Thymus (tissue), 11 donors: ENCODE results near the gene COG1. TPM values are rescaled to one million over a fixed set of nuclear protein-coding genes. Genes with fewer than 3 reads are reported as not detected.

ENCODE experiments used
- DNase-seq, 9 donors: peaks; one replicate each; pipeline ENCODE4 v3.0.0-alpha.2; 2013; ENCODE audit warnings: low spot score in 9 of 9, low read depth in 6 of 9, missing footprints in 1 of 9
- H3K27ac ChIP-seq, 2 donors: one replicate each; pipeline ENCODE4 v1.5.1; 2013; ENCODE audit warnings: control low read depth in 1 of 2, low read depth in 1 of 2, low read length in 1 of 2, mild to moderate bottlenecking in 1 of 2, moderate library complexity in 1 of 2
- H3K27me3 ChIP-seq, 2 donors: one replicate each; pipeline ENCODE4 v1.5.1; 2013; ENCODE audit warnings: low read length in 1 of 2; ENCODE audit not compliant: control insufficient read depth in 2 of 2, insufficient read depth in 1 of 2
- H3K36me3 ChIP-seq, 2 donors: one replicate each; pipeline ENCODE4 v1.5.1; 2013; ENCODE audit warnings: low read length in 1 of 2, mild to moderate bottlenecking in 1 of 2, moderate library complexity in 1 of 2; ENCODE audit not compliant: control insufficient read depth in 2 of 2, insufficient read depth in 2 of 2
- H3K4me1 ChIP-seq, 2 donors: one replicate each; pipeline ENCODE4 v1.5.1; 2013; ENCODE audit warnings: low read length in 2 of 2; ENCODE audit not compliant: control insufficient read depth in 2 of 2, insufficient read depth in 2 of 2
- H3K4me3 ChIP-seq, 2 donors: one replicate each; pipeline ENCODE4 v1.5.1; 2013; ENCODE audit warnings: low read length in 2 of 2, control low read depth in 1 of 2, mild to moderate bottlenecking in 1 of 2
- H3K9me3 ChIP-seq, 2 donors: one replicate each; pipeline ENCODE4 v1.5.1; 2013; ENCODE audit warnings: low read length in 1 of 2, mild to moderate bottlenecking in 1 of 2; ENCODE audit not compliant: control insufficient read depth in 2 of 2, insufficient read depth in 1 of 2
- WGBS: extraction: QIAGEN DNeasy Blood & Tissue Kit; methylation state at CpG from one replicate; pipeline ENCODE4 v1.1.7; 2013; 5-methylcytosine and 5-hydroxymethylcytosine counted together
- polyA plus RNA-seq: library from polyadenylated mRNA; stranded (reverse); fragments of 200-250 nt; gene quantifications from one replicate; pipeline ENCODE4 v1.2.3, GENCODE V29; 2013
- total RNA-seq: library from RNA; stranded (reverse); fragments of 120-200 nt; gene quantifications from one replicate; pipeline ENCODE4 v1.2.4, GENCODE V29; 2013
- donor health status: healthy.

Gene COG1
- total and polyA plus RNA-seq, 2 donors, result 14.3 to 15.7 TPM

DNA sequence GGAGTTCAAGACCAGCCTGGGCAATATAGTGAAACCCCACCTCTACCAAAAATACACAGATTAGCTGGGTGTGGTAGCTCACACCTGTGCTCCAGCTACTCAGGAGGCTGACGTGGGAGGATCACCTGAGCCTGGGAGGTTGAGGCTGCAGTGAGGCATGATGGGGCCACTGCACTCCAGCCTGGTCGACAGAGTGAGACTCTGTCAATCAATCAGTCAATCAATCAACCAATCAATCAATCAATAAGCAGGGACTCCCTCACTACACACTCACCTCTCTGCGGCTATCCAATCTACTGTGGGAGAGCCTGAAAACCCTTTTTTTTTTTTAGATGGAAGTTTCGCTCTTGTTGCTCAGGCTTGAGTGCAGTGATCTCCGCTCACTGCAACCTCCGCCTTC is 37.2 kb downstream of the COG1 start:
- Histone ChIP-seq H3K27ac (no peak overlapping the region), H3K36me3 (no peaks in the 10 kb centered on the region), H3K27me3 (no peaks in the 10 kb centered on the region), H3K4me1 (peaks cover 9 to 18% of the 10 kb centered on the region in 2 donors), H3K4me3 (no peak overlapping the region), H3K9me3 (peaks cover 0 to 3% of the 10 kb centered on the region in 2 donors)
- DNase-seq, result no peak
- 95% methylated on average over 6 of the region's 6 CpGs for WGBS

DNA sequence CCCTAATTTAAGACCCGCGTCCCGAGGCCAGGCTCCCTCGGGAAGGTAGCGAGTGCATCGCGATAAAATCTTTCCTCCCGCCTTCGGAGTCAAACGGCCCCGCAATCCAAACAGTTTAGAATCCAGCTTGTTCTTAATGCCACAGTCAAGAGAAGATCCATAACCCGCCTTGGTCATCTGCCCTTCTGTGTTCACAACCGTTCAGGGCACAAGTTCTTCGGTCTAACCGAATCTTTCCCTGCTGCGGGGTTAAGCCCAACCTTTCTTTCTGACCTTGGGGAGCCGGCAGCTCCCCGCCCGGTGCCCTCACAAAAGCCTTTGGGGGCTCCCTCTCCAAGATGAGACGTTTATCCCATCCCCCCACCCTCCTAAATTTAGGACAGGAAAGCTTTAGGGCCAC is 38.5 kb downstream of the COG1 start:
- H3K4me1 ChIP-seq, result peaks cover 9 to 18% of the 10 kb centered on the region in 2 donors
- peak in 3 of 9 donors; percentile 10 to 44 (median 12) for DNase-seq
- 2% methylated on average over 20 of the region's 20 CpGs for WGBS

GRCh38 chr17:73231841-73232586 is 39.2 kb downstream of the COG1 start:
- Histone ChIP-seq H3K27me3 (no peaks in the 10 kb centered on the region), H3K4me3 (peak overlapping the region; percentile 69 to 99), H3K27ac (peak overlapping the region; percentile 72 to 77), H3K9me3 (peaks cover 0 to 3% of the 10 kb centered on the region in 2 donors), H3K36me3 (peaks cover 9 to 18% of the 10 kb centered on the region in 2 donors), H3K4me1 (peaks cover 11 to 18% of the 10 kb centered on the region in 2 donors)
- DNase-seq, result peak; percentile 87 to 97 (median 94)
- WGBS, result under 1% methylated on average over 63 of the region's 63 CpGs

More for the DNA sequence above, 38.5 kb downstream of the COG1 start:
- no peaks in the 10 kb centered on the region for H3K27me3 ChIP-seq
- peaks cover 0 to 3% of the 10 kb centered on the region in 2 donors for H3K9me3 ChIP-seq
- H3K4me3 ChIP-seq, result peak overlapping the region; percentile 69 to 99
- H3K36me3 ChIP-seq, result peaks cover 3 to 12% of the 10 kb centered on the region in 2 donors
- H3K27ac ChIP-seq, result peak overlapping the region; percentile 20 to 62

DNA sequence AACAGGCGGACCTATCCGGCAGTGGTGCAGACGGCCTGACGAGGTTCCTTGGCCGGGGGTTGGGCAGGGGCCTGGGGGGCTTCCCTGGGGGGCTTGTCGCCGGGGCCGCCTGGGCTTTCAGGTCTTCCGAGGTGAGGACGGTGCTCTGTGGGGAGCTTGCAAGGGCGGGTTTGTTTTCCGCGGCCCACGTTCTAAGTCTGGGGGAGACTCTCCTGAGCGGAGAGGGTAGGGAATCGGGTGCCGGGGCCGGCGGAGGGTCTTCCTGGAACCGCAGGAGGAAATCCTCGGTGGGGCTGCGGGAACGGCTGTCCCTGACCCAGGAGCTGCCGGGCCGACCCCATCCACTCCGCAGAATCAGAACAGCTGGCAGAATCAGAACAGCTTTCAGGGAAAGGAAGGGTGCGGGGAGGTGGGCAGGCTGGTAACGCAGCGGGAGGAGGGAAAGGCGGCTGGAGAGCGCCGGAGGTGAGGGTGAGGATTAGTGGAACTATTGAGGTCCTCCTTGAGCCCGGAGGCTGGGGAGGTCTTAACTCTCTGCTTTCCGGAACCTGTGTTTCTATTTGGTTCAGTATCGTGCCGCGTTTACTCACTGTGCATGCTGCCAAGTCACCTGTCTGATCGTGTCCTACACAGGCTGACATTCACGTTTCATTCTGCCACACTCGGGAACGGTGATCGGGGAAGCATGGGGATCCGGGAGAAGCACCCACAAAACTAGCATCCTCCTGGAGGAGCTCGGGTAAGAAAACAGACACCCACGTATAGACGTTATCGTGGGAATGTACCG is 39.9 kb downstream of the COG1 start:
- Histone ChIP-seq H3K36me3 (peaks cover 9 to 19% of the 10 kb centered on the region in 2 donors), H3K9me3 (peaks cover 0 to 3% of the 10 kb centered on the region in 2 donors), H3K27ac (peak overlapping the region; percentile 72 to 77), H3K27me3 (no peaks in the 10 kb centered on the region), H3K4me1 (peaks cover 15 to 24% of the 10 kb centered on the region in 2 donors), H3K4me3 (peak overlapping the region; percentile 69 to 99)
- WGBS, result 1% methylated on average over 48 of the region's 48 CpGs
- peak in 5 of 9 donors; percentile 3 to 43 (median 25) for DNase-seq

DNA sequence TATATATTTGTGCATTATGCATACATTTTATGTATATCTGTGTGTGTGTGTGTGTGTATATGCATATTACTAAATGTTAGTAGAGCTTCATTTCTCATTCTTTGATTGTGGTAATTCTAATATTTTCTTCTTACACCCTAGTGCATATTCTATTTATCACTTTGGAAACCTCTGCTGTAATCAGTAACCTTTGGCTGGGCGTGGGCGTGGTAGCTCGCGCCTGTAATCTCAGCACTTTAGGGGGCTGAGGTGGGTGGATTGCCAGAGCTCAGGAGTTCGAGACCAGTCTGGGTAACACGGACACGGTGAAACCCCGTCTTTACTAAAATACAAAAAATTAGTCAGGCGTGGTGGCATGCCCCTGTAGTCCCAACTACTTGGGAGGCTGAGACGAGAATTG is 41.9 kb downstream of the COG1 start:
- no peaks in the 10 kb centered on the region for H3K27me3 ChIP-seq
- peaks cover 21 to 25% of the 10 kb centered on the region in 2 donors for H3K4me1 ChIP-seq
- DNase-seq, result no peak
- WGBS, result 90% methylated on average over 10 of the region's 10 CpGs
- H3K27ac ChIP-seq, result no peak overlapping the region
- H3K36me3 ChIP-seq, result peaks cover 9 to 19% of the 10 kb centered on the region in 2 donors
- H3K9me3 ChIP-seq, result peaks cover 0 to 3% of the 10 kb centered on the region in 2 donors
- no peak overlapping the region for H3K4me3 ChIP-seq

DNA sequence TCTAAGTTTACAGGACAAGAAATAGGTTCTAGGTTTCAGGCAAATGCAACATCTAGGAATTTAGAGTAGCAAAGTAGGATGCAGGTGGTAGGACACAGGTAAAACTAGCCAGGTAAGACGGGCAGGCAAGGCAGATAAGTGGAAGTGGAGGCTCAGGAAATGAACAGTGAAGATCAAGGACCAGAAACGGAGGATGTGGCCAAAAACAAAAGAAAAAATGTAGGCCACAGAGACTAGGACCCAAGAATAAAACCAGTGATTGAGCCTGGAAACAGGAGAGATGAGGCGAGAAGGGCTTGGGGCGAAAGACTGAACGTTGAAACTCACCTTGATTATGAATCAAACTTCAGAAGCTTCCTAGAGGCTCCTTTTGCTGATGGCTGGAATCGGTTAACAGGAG is 44.9 kb downstream of the COG1 start:
- 63% methylated on average over 6 of the region's 6 CpGs for WGBS
- DNase-seq, result peak in 1 of 9 donors; percentile 23
- Histone ChIP-seq H3K4me3 (no peak overlapping the region), H3K27ac (peak overlapping the region in 1 of 2 donors; percentile 43), H3K36me3 (peaks cover 23 to 33% of the 10 kb centered on the region in 2 donors), H3K27me3 (no peaks in the 10 kb centered on the region), H3K9me3 (no peaks in the 10 kb centered on the region), H3K4me1 (peaks cover 15 to 17% of the 10 kb centered on the region in 2 donors)

DNA sequence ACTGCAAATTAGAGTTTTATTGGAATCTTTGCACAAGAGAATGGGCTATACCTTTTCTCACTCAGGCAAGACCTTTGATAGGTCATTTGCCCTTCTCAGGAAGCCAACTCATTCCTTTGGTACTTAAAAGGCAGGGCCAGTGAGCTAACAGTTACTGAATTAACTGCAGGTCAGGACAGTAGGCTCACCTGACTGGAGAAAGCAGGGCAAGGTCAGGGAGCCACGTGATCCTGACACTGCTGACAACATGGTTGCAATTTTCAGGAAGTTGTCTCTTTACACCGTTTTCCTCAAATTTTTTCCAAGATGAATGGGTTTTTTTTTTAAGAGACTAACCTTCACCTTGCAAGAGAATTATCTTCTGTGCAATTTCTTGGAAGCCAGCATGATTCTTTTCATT is 47.7 kb downstream of the COG1 start:
- peaks cover 33 to 42% of the 10 kb centered on the region in 2 donors for H3K36me3 ChIP-seq
- DNase-seq, result no peak
- 83% methylated on average over 2 of the region's 2 CpGs for whole genome bisulfite sequencing

DNA sequence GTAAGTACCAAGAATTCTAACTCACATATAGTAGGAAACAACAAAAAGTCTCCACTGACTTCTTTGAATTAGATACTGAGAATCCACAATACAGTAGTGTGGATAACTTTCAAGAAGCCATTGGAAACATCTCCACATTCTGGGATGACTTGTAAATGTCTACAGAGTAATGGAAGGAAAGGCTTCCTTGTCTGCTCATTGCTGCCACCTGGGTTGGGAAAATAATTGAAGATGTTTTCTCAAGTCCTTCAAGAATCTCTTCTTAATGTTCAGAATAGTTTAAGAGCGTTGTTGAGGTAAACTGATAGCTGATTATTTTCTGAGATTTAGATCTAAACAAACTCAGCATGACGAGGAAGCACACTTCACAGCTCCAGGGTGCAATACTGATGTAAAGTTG is 54.9 kb downstream of the COG1 start:
- WGBS, result 95% methylated on average over 2 of the region's 2 CpGs
- Histone ChIP-seq H3K36me3 (peaks cover 27 to 28% of the 10 kb centered on the region in 2 donors), H3K4me3 (no peak overlapping the region)

More for the DNA sequence above, 47.7 kb downstream of the COG1 start:
- Histone ChIP-seq H3K27me3 (no peaks in the 10 kb centered on the region), H3K4me3 (no peak overlapping the region), H3K9me3 (no peaks in the 10 kb centered on the region), H3K4me1 (peaks cover 7 to 13% of the 10 kb centered on the region in 2 donors), H3K27ac (no peak overlapping the region)

DNA sequence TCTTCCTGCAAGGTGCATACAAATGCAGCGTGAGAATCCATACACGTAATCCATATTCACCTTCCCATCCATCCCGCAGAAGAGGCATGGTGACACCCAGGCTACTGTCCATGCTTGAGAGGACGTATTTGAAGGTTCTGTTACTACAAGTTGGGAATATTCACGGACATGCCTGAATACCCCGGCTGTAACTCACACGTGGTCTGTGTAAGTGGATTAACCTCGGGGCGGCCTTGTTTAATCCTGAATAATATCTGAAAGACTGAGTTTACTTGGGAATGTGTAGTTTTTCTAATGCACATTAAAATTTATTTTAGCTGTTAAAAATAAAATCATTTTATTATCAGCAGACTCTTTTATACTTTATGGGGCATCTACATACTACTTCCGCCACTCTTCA is 55.7 kb downstream of the COG1 start:
- Histone ChIP-seq H3K4me1 (no peaks in the 10 kb centered on the region), H3K27ac (no peak overlapping the region), H3K9me3 (no peaks in the 10 kb centered on the region), H3K4me3 (no peak overlapping the region), H3K27me3 (no peaks in the 10 kb centered on the region), H3K36me3 (peaks cover 24 to 25% of the 10 kb centered on the region in 2 donors)
- DNase-seq, result no peak
- WGBS, result 98% methylated on average over 10 of the region's 10 CpGs

More for the DNA sequence above, 54.9 kb downstream of the COG1 start:
- no peak overlapping the region for H3K27ac ChIP-seq
- H3K27me3 ChIP-seq, result no peaks in the 10 kb centered on the region
- no peaks in the 10 kb centered on the region for H3K4me1 ChIP-seq
- no peak for DNase-seq
- no peaks in the 10 kb centered on the region for H3K9me3 ChIP-seq
